ENCODE results near the gene RND1. TPM values are rescaled to one million over a fixed set of nuclear protein-coding genes. Genes with fewer than 3 reads are reported as not detected.

RND1 gene
- total RNA-seq, 5 donors from 2014 or later (not counting 1 experiment from before 2014, with no cell fraction given): 2.6 to 10.5 (median 5.0) TPM

DNA sequence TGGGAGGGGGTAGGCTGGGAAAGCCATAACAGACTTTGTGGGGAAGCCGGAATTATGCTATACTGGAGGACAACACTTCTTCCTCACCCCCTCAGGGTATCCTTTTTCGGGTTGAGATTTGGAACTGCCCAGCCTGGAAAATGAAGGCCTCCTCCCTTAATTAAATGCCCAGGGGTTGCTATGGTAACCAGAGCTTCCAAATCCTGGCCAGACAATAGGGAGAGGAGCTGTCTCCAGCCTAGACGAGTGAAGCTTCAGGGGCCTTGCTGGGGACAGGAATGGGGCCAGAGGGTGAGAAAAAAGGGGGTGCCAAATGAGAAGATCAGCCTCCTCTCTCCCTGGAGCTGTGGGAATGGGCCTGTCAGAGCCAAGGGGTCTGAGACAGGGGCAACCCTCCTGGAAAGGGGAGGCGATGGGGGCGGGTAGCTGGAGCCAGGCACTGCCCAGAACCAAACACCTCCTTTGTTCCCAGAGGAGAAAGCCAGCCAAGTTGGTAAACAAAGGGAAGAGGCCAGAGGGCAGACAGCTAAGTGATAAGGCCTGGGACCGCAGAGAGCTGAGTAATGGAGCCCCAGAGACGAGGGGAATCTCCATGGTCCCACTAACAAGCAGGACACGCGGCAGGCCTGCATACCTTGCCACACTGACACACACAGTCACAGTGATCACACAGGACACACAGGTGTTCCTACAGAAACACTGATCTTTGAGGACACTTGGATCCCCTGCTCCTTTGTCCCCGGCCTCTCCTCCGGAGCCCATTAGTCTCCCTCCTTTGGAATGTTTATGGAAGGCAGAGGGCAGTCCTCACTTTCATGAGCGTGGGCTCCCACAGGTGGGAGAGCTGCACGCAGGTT lies 17.9 kb upstream of the RND1 start:
- Mint-ChIP-seq H3K4me3 (no peak overlapping the region), H3K27me3 (peaks cover 24 to 28% of the 10 kb centered on the region in 2 donors), H3K9me3 (no peaks in the 10 kb centered on the region), H3K4me1 (no peaks in the 10 kb centered on the region), H3K36me3 (no peaks in the 10 kb centered on the region), H3K27ac (peak overlapping the region in 1 of 2 donors; percentile 19)
- ChIA-PET CTCF (no interaction called here), POLR2A (interaction anchor here in 1 of 2 donors (0.6 to 1.1 kb wide), 2 partner anchors 17 to 26 kb away, joined by 3 to 4 read pairs; no protein-coding TSS in a partner anchor)
- Histone ChIP-seq H3K9me3 (no peaks in the 10 kb centered on the region), H3K4me1 (ENCODE audit: control insufficient read depth in 1 of 2, extremely low read depth in 1 of 2, insufficient read depth in 2 of 2, low read length in 2 of 2) (no peaks in the 10 kb centered on the region), H3K27me3 (replicated peaks in 1 of 2; ENCODE audit: control insufficient read depth in 2 of 2, extremely low read depth in 1 of 2, insufficient read depth in 2 of 2, low read length in 1 of 2) (peaks cover 0 to 29% of the 10 kb centered on the region in 2 experiments), H3K36me3 (ENCODE audit: control insufficient read depth in 2 of 2, extremely low read depth in 1 of 2, insufficient read depth in 1 of 2, low read length in 1 of 2) (no peaks in the 10 kb centered on the region), H3K4me3 (ENCODE audit: control insufficient read depth in 1 of 2, extremely low read depth in 1 of 2, low read length in 1 of 2) (no peak overlapping the region), H3K27ac (ENCODE audit: low read length) (no peak overlapping the region)
- WGBS (ENCODE audit: insufficient coverage): 71% methylated on average over 8 of the region's 13 CpGs
- no peak for DNase-seq
- ATAC-seq (replicated peaks in 1 of 4): no peak

DNA sequence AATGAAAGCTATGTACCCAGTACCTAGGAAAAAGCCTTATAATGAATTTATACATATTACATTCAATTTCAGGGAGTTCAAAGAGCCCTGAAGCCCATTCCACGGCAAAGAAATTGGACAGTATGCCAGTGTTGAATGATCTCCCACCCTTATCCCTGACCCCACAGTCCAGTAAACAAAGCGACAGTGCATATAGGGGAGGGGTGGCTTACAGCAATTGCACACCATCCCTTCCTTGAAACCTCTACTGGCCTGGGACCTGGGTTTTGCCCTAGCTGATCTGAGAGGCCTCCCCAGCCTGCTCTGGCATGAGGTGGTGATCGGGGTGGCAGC lies 17.3 kb upstream of the RND1 start:
- H3K27me3 Mint-ChIP-seq: peaks cover 24 to 29% of the 10 kb centered on the region in 2 donors
- CTCF ChIA-PET: no interaction called here
- WGBS (ENCODE audit: insufficient coverage): no CpG with 5 or more reads among the region's 3 CpGs

DNA sequence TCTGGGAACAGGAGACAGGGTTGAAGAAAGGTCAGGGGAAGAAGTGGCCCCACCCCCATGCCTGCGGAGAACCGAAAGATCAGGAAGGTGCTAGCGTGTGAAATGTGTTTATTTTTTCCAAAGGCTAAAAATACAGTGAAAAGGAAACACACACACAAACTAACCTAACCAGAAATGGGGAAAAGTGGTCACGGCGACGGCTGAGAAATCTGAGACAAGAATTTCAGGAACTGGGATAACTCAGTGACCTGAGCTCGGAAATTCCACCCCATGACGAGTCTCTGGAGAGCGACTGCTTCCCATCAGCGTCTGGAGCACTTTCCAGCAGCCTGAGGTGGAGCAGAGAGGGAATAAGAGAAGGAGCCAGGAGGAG lies 16.6 kb upstream of the RND1 start:
- ATAC-seq (replicated peaks in 1 of 4) (no peak), DNase-seq (no peak)
- Mint-ChIP-seq H3K27ac (peak overlapping the region in 1 of 2 donors; percentile 23), H3K4me1 (no peaks in the 10 kb centered on the region), H3K4me3 (no peak overlapping the region), H3K27me3 (peaks cover 24 to 29% of the 10 kb centered on the region in 2 donors), H3K9me3 (no peaks in the 10 kb centered on the region), H3K36me3 (no peaks in the 10 kb centered on the region)
- no peaks in the 10 kb centered on the region for H3K36me3 ChIP-seq (ENCODE audit: control insufficient read depth in 2 of 2, extremely low read depth in 1 of 2, insufficient read depth in 1 of 2, low read length in 1 of 2)
- H3K27ac ChIP-seq (ENCODE audit: low read length): no peak overlapping the region
- ChIA-PET POLR2A (no interaction called here), CTCF (no interaction called here)
- H3K9me3 ChIP-seq: no peaks in the 10 kb centered on the region
- H3K4me3 ChIP-seq (ENCODE audit: control insufficient read depth in 1 of 2, extremely low read depth in 1 of 2, low read length in 1 of 2): no peak overlapping the region
- H3K4me1 ChIP-seq (ENCODE audit: control insufficient read depth in 1 of 2, extremely low read depth in 1 of 2, insufficient read depth in 2 of 2, low read length in 2 of 2): no peaks in the 10 kb centered on the region
- H3K27me3 ChIP-seq (replicated peaks in 1 of 2; ENCODE audit: control insufficient read depth in 2 of 2, extremely low read depth in 1 of 2, insufficient read depth in 2 of 2, low read length in 1 of 2): peaks cover 0 to 29% of the 10 kb centered on the region in 2 experiments
- WGBS (ENCODE audit: insufficient coverage): 31% methylated on average over 5 of the region's 10 CpGs

More for the DNA sequence above, 17.3 kb upstream of the RND1 start:
- H3K4me3 Mint-ChIP-seq: no peak overlapping the region
- no peak for ATAC-seq (replicated peaks in 1 of 4)
- no peaks in the 10 kb centered on the region for H3K4me1 Mint-ChIP-seq
- Histone ChIP-seq H3K4me1 (ENCODE audit: control insufficient read depth in 1 of 2, extremely low read depth in 1 of 2, insufficient read depth in 2 of 2, low read length in 2 of 2) (no peaks in the 10 kb centered on the region), H3K4me3 (ENCODE audit: control insufficient read depth in 1 of 2, extremely low read depth in 1 of 2, low read length in 1 of 2) (no peak overlapping the region), H3K27ac (ENCODE audit: low read length) (no peak overlapping the region), H3K36me3 (ENCODE audit: control insufficient read depth in 2 of 2, extremely low read depth in 1 of 2, insufficient read depth in 1 of 2, low read length in 1 of 2) (no peaks in the 10 kb centered on the region), H3K27me3 (replicated peaks in 1 of 2; ENCODE audit: control insufficient read depth in 2 of 2, extremely low read depth in 1 of 2, insufficient read depth in 2 of 2, low read length in 1 of 2) (peaks cover 0 to 29% of the 10 kb centered on the region in 2 experiments), H3K9me3 (no peaks in the 10 kb centered on the region)
- POLR2A ChIA-PET: interaction anchor here in 1 of 2 donors (0.6 kb wide), 1 partner anchor 26 kb away, joined by 4 read pairs; no protein-coding TSS in a partner anchor
- DNase-seq: no peak
- no peaks in the 10 kb centered on the region for H3K36me3 Mint-ChIP-seq
- no peaks in the 10 kb centered on the region for H3K9me3 Mint-ChIP-seq
- peak overlapping the region in 1 of 2 donors; percentile 19 for H3K27ac Mint-ChIP-seq

DNA sequence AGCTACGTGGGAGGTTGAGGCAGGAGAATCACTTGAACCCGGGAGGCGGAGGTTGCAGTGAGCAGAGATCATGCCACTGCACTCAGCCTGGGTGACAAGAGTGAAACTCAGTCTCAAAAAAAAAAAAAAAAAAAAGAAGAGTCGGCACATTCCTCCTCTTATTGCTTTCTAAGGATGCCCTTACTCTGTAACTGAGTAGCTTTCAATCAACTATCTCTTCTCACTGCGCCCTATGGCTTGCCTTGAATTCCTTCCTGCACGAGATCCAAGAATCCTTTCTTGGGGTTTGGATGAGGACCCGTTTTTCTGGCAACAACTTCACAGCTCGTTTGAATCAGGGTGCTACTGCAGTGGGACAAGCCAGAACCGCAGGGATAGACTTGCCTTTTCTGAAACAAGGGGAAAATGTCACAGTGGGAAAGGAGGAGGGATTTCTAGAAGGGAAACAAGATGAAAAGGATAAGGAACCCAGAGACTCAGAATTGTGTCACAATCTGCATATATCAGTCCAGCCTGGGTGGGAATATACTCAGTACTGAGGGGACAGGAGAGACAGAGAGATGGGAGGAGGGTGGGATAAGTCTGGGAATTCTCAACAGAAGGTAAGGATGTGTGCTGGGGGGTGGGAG lies 16.1 kb upstream of the RND1 start:
- Histone ChIP-seq H3K4me3 (ENCODE audit: control insufficient read depth in 1 of 2, extremely low read depth in 1 of 2, low read length in 1 of 2) (no peak overlapping the region), H3K27me3 (replicated peaks in 1 of 2; ENCODE audit: control insufficient read depth in 2 of 2, extremely low read depth in 1 of 2, insufficient read depth in 2 of 2, low read length in 1 of 2) (peaks cover 0 to 29% of the 10 kb centered on the region in 2 experiments), H3K36me3 (ENCODE audit: control insufficient read depth in 2 of 2, extremely low read depth in 1 of 2, insufficient read depth in 1 of 2, low read length in 1 of 2) (no peaks in the 10 kb centered on the region), H3K27ac (ENCODE audit: low read length) (no peak overlapping the region), H3K9me3 (no peaks in the 10 kb centered on the region), H3K4me1 (ENCODE audit: control insufficient read depth in 1 of 2, extremely low read depth in 1 of 2, insufficient read depth in 2 of 2, low read length in 2 of 2) (no peaks in the 10 kb centered on the region)
- Mint-ChIP-seq H3K27ac (no peak overlapping the region), H3K9me3 (no peaks in the 10 kb centered on the region), H3K4me1 (no peaks in the 10 kb centered on the region), H3K36me3 (no peaks in the 10 kb centered on the region), H3K27me3 (peaks cover 24 to 29% of the 10 kb centered on the region in 2 donors), H3K4me3 (no peak overlapping the region)
- 62% methylated on average over 5 of the region's 9 CpGs for WGBS (ENCODE audit: insufficient coverage)
- CTCF ChIA-PET: interaction anchor here in 1 of 2 donors (1.0 kb wide), 1 partner anchor 9 kb away, joined by 11 read pairs; no protein-coding TSS in a partner anchor
- POLR2A ChIA-PET: interaction anchor here in 1 of 2 donors (0.5 kb wide), 1 partner anchor 28 kb away, joined by 7 read pairs; no protein-coding TSS in a partner anchor
- ATAC-seq (replicated peaks in 1 of 4) (no peak), DNase-seq (no peak)

DNA sequence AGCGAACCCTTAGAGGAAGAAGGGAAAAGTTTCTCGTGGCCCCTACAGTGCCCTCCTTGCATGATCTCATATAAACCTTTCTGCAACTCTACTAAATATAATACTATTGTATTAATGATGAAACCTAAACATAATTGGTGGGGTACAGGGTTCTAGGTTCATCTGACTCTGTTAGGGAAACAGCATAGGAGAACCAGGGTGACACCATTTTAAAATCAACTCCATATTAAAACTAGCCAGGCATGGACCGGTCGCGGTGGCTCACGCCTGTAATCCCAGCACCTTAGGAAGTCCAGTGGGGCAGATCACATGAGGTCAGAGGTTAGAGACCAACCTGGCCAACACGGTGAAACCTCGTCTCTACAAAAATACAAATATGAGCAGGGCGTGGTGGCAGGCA lies 15.0 kb upstream of the RND1 start:
- H3K36me3 Mint-ChIP-seq: no peaks in the 10 kb centered on the region
- no peaks in the 10 kb centered on the region for H3K9me3 Mint-ChIP-seq
- ChIA-PET POLR2A (interaction anchor here in 1 of 2 donors (1.1 kb wide), 1 partner anchor 15 kb away, joined by 3 read pairs; the partner anchor contains the start of gene RND1), CTCF (interaction anchor here in 1 of 2 donors (0.6 kb wide), 1 partner anchor 22 kb away, joined by 5 read pairs; no protein-coding TSS in a partner anchor)
- ATAC-seq (replicated peaks in 1 of 4): no peak
- H3K27ac Mint-ChIP-seq: no peak overlapping the region
- Histone ChIP-seq H3K4me1 (ENCODE audit: control insufficient read depth in 1 of 2, extremely low read depth in 1 of 2, insufficient read depth in 2 of 2, low read length in 2 of 2) (no peaks in the 10 kb centered on the region), H3K9me3 (no peaks in the 10 kb centered on the region), H3K4me3 (ENCODE audit: control insufficient read depth in 1 of 2, extremely low read depth in 1 of 2, low read length in 1 of 2) (no peak overlapping the region), H3K27ac (ENCODE audit: low read length) (no peak overlapping the region), H3K27me3 (replicated peaks in 1 of 2; ENCODE audit: control insufficient read depth in 2 of 2, extremely low read depth in 1 of 2, insufficient read depth in 2 of 2, low read length in 1 of 2) (peaks cover 0 to 29% of the 10 kb centered on the region in 2 experiments), H3K36me3 (ENCODE audit: control insufficient read depth in 2 of 2, extremely low read depth in 1 of 2, insufficient read depth in 1 of 2, low read length in 1 of 2) (no peaks in the 10 kb centered on the region)
- H3K4me3 Mint-ChIP-seq: no peak overlapping the region
- no peaks in the 10 kb centered on the region for H3K4me1 Mint-ChIP-seq
- H3K27me3 Mint-ChIP-seq: peaks cover 24 to 29% of the 10 kb centered on the region in 2 donors
- DNase-seq: no peak
- WGBS (ENCODE audit: insufficient coverage): 92% methylated on average over 7 of the region's 9 CpGs

DNA sequence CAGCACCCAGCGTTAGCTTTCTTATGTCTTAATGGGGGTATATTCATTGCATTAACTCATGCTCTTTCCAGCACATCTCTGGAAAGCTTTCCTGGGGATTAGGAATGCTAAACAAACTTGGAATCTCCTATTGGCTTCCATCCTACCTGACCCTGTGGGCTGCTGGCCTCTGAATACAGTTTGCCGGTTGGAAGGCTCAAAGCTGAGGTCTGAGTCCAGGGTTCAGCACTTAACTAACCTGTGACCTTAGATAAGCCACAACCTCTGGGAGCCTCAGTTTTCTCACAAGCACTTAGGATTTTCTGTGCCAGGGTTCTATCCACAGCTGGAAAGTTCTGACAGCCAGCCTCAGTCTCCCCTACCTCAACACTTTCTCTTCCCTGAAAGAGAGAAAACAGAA lies 12.9 kb upstream of the RND1 start:
- 100% methylated on average over 1 of the region's 2 CpGs for WGBS (ENCODE audit: insufficient coverage)
- peaks cover 24 to 29% of the 10 kb centered on the region in 2 donors for H3K27me3 Mint-ChIP-seq
- no peaks in the 10 kb centered on the region for H3K9me3 Mint-ChIP-seq
- H3K4me1 Mint-ChIP-seq: no peaks in the 10 kb centered on the region
- ChIA-PET CTCF (no interaction called here), POLR2A (no interaction called here)
- Histone ChIP-seq H3K27me3 (replicated peaks in 1 of 2; ENCODE audit: control insufficient read depth in 2 of 2, extremely low read depth in 1 of 2, insufficient read depth in 2 of 2, low read length in 1 of 2) (peaks cover 0 to 29% of the 10 kb centered on the region in 2 experiments), H3K4me3 (ENCODE audit: control insufficient read depth in 1 of 2, extremely low read depth in 1 of 2, low read length in 1 of 2) (no peak overlapping the region), H3K36me3 (ENCODE audit: control insufficient read depth in 2 of 2, extremely low read depth in 1 of 2, insufficient read depth in 1 of 2, low read length in 1 of 2) (no peaks in the 10 kb centered on the region), H3K9me3 (no peaks in the 10 kb centered on the region), H3K27ac (ENCODE audit: low read length) (no peak overlapping the region), H3K4me1 (ENCODE audit: control insufficient read depth in 1 of 2, extremely low read depth in 1 of 2, insufficient read depth in 2 of 2, low read length in 2 of 2) (no peaks in the 10 kb centered on the region)
- no peak overlapping the region for H3K4me3 Mint-ChIP-seq
- no peaks in the 10 kb centered on the region for H3K36me3 Mint-ChIP-seq
- ATAC-seq (replicated peaks in 1 of 4) (no peak), DNase-seq (no peak)
- no peak overlapping the region for H3K27ac Mint-ChIP-seq

All from T-cell (primary cell).